PFSK-1 (cell line): ENCODE results near the gene COL25A1.

Source experiments
- FOXP2 ChIP-seq: optimal IDR thresholded peaks from 2 replicates; pipeline ENCODE3; 2011; ENCODE audit warnings: borderline replicate concordance, control low read depth, inconsistent platforms; ENCODE audit not compliant: insufficient read depth; ENCODE audit errors: extremely low read length, extremely low read depth
- POLR2AphosphoS5 ChIP-seq: IDR thresholded peaks from 2 replicates; pipeline ENCODE4 v1.6.1; 2012; ENCODE audit warnings: low read depth, mild to moderate bottlenecking, control low read depth, low read length, moderate library complexity
- REST ChIP-seq, 2 experiments: IDR thresholded peaks; 2 replicates each; pipeline versions ENCODE4 v1.6.1 to v1.8.0; 2011 to 2012; ENCODE audit warnings: low read depth in 2 of 2, low read length in 2 of 2, control low read depth in 1 of 2, inconsistent platforms in 1 of 2, mild to moderate bottlenecking in 1 of 2, moderate library complexity in 1 of 2; ENCODE audit not compliant: insufficient read depth in 1 of 2
- SIN3A ChIP-seq: IDR thresholded peaks from 2 replicates; pipeline ENCODE4 v1.6.1; 2012; ENCODE audit warnings: mild to moderate bottlenecking, low read length, moderate library complexity, borderline replicate concordance; ENCODE audit not compliant: insufficient read depth
- TAF1 ChIP-seq: IDR thresholded peaks from 2 replicates; pipeline ENCODE4 v1.6.1; 2012; ENCODE audit warnings: low read length, control low read depth, borderline replicate concordance; ENCODE audit not compliant: insufficient read depth

Gene COL25A1

GRCh38 chr4:109218288-109218687 lies 84.2 kb downstream of the COL25A1 start:
- no peak for TF ChIP-seq TAF1
- TF ChIP-seq FOXP2 = no peak
- no peak for TF ChIP-seq POLR2AphosphoS5

- TF ChIP-seq POLR2AphosphoS5 (no peak), TAF1 (no peak), FOXP2 (no peak), REST (IDR thresholded peaks at IDR 0.05; ENCODE audit: insufficient read depth in 1 of 2, low read depth in 2 of 2, low read length in 2 of 2) (no peak), SIN3A (no peak)
These were observed 86.3 kb downstream of the COL25A1 start for GRCh38 chr4:109216085-109216696.

- TF ChIP-seq POLR2AphosphoS5 (no peak), FOXP2 (no peak), SIN3A (no peak), REST (IDR thresholded peaks at IDR 0.05; ENCODE audit: insufficient read depth in 1 of 2, low read depth in 2 of 2, low read length in 2 of 2) (no peak), TAF1 (no peak)
These were observed 87.0 kb downstream of the COL25A1 start for GRCh38 chr4:109215506-109215905.

- TF ChIP-seq TAF1 (no peak), POLR2AphosphoS5 (no peak), REST (IDR thresholded peaks at IDR 0.05; ENCODE audit: insufficient read depth in 1 of 2, low read depth in 2 of 2, low read length in 2 of 2) (no peak), SIN3A (no peak), FOXP2 (no peak)
These were observed 87.7 kb downstream of the COL25A1 start for GRCh38 chr4:109214622-109215301.

- TF ChIP-seq REST (IDR thresholded peaks at IDR 0.05; ENCODE audit: insufficient read depth in 1 of 2, low read depth in 2 of 2, low read length in 2 of 2) (no peak), FOXP2 (no peak), SIN3A (no peak), POLR2AphosphoS5 (no peak), TAF1 (no peak)
These were observed 89.4 kb downstream of the COL25A1 start for GRCh38 chr4:109213056-109213455.
